GM12878 (cell line): ENCODE results near the gene ARHGEF7. TPM values are rescaled to one million over a fixed set of nuclear protein-coding genes. Genes with fewer than 3 reads are reported as not detected.

Experiments used
- ATAC-seq: fragments of 200-7000 bp; cut with Tn5 transposase; 3 replicates; pipeline ENCODE4 v1.9.1; 2020; ENCODE audit warnings: mild to moderate bottlenecking, moderate library complexity
- BruUV-seq: library from RNA; stranded (reverse); fragments of 400-500 nt; replicated peaks from 2 replicates; lab custom pipeline; 2021; lab: Mats Ljungman, UMichigan
- CTCF ChIA-PET: fragments of 300-600 bp; sonication (Branson Sonifier 250); formaldehyde crosslinking; extraction: SDS; loops from one replicate; lab custom pipeline; 2021; ENCODE audit warnings: inconsistent platforms; lab: Yijun Ruan, JAX
- POLR2A ChIA-PET: fragments of 350-600 bp; formaldehyde crosslinking; extraction: SDS; loops from one replicate; lab custom pipeline; 2021; ENCODE audit warnings: inconsistent platforms; lab: Charles Lee
- RAD21 ChIA-PET: fragments of 300-600 bp; sonication (Branson Sonifier 250); formaldehyde crosslinking; loops from one replicate; lab custom pipeline; 2023; ENCODE audit warnings: antibody characterized with exemption; ENCODE audit not compliant: unreplicated experiment; lab: Charles Lee
- SMC1A ChIA-PET: fragments of 300-600 bp; sonication (Branson Sonifier 250); formaldehyde crosslinking; loops from one replicate; lab custom pipeline; 2023; ENCODE audit not compliant: unreplicated experiment, uncharacterized antibody; lab: Charles Lee
- DNase-seq: peaks from one replicate; pipeline ENCODE4 v3.0.0-alpha.2; 2011; ENCODE audit warnings: low read depth, low spot score
- FAIRE-seq: peaks from 3 replicates; lab custom pipeline; 2011; peaks lifted over from hg19 to GRCh38; lab: Jason Lieb, UNC
- H2AFZ ChIP-seq: 2 replicates; pipeline ENCODE4 v1.6.0; 2011; ENCODE audit warnings: low read depth, low read length, control low read depth; ENCODE audit not compliant: control insufficient read depth
- H3K27ac ChIP-seq: 2 replicates; pipeline ENCODE4 v1.5.1; 2011; ENCODE audit warnings: control low read depth; ENCODE audit not compliant: control insufficient read depth, insufficient read depth
- H3K27me3 ChIP-seq, 2 experiments: replicated peaks in 1 of 2; 2 replicates each; pipeline versions ENCODE4 v1.6.0 to v1.6.1; 2011; ENCODE audit warnings: low read length in 1 of 2; ENCODE audit not compliant: control insufficient read depth in 2 of 2, insufficient read depth in 2 of 2
- H3K36me3 ChIP-seq, 2 experiments: 2 replicates each; pipeline ENCODE4 v1.5.1; 2011; ENCODE audit warnings: low read length in 1 of 2; ENCODE audit not compliant: control insufficient read depth in 2 of 2, insufficient read depth in 2 of 2
- H3K4me1 ChIP-seq: 2 replicates; pipeline ENCODE4 v1.6.1; 2011; ENCODE audit warnings: mild to moderate bottlenecking, low read length, moderate library complexity, mixed read lengths; ENCODE audit not compliant: control insufficient read depth, insufficient read depth
- H3K4me2 ChIP-seq: 2 replicates; pipeline ENCODE4 v1.6.0; 2011; ENCODE audit warnings: control low read depth; ENCODE audit not compliant: control insufficient read depth, insufficient read depth
- H3K4me3 ChIP-seq: fragments of 200-600 bp; sonication (generic); 2 replicates; pipeline ENCODE4 v1.5.1; 2016
- H3K79me2 ChIP-seq: 2 replicates; pipeline ENCODE4 v1.6.0; 2011; ENCODE audit warnings: low read length; ENCODE audit not compliant: control insufficient read depth, insufficient read depth
- H3K9ac ChIP-seq: 2 replicates; pipeline ENCODE4 v1.8.0; 2011; ENCODE audit warnings: low read length, control low read depth, mixed read lengths; ENCODE audit not compliant: control insufficient read depth, insufficient read depth
- H3K9me3 ChIP-seq: replicated peaks from 3 replicates; pipeline ENCODE4 v1.5.1; 2011; ENCODE audit warnings: mild to moderate bottlenecking, low read length; ENCODE audit not compliant: control insufficient read depth, insufficient read depth
- H4K20me1 ChIP-seq: 2 replicates; pipeline ENCODE4 v1.6.0; 2011; ENCODE audit not compliant: control insufficient read depth, insufficient read depth
- BCL11A ChIP-seq: IDR thresholded peaks from 2 replicates; pipeline ENCODE4 v1.6.1; 2011; ENCODE audit warnings: low read depth, low read length
- GABPA ChIP-seq: IDR thresholded peaks from 2 replicates; pipeline ENCODE4 v1.6.1; 2014; ENCODE audit warnings: antibody characterized with exemption, low read depth, mild to moderate bottlenecking, inconsistent platforms
- HDAC6 ChIP-seq: fragments of 200-600 bp; sonication (generic); IDR thresholded peaks from one replicate; pipeline ENCODE4 v1.8.0; 2017; ENCODE audit warnings: antibody characterized with exemption; ENCODE audit not compliant: unreplicated experiment
- HDGF ChIP-seq: fragments of 450-650 bp; IDR thresholded peaks from 2 replicates; pipeline ENCODE4 v1.6.1; 2016; ENCODE audit warnings: antibody characterized with exemption
- KDM1A ChIP-seq: fragments of 200-600 bp; sonication (generic); IDR thresholded peaks from 2 replicates; pipeline ENCODE4 v1.6.1; 2016; ENCODE audit warnings: borderline replicate concordance
- MTA3 ChIP-seq: IDR thresholded peaks from 2 replicates; pipeline ENCODE4 v1.6.1; 2012; ENCODE audit warnings: low read length, inconsistent platforms, borderline replicate concordance
- MYB ChIP-seq: fragments of 150-350 bp; IDR thresholded peaks from 2 replicates; pipeline ENCODE4 v1.6.1; 2014; ENCODE audit warnings: mild to moderate bottlenecking, low read depth, low read length, borderline replicate concordance
- SMC3 ChIP-seq: IDR thresholded peaks from 2 replicates; pipeline ENCODE4 v1.6.1; 2011; ENCODE audit warnings: low read length, improper control_type of control experiment, borderline replicate concordance
- STAT3 ChIP-seq: IDR thresholded peaks from 2 replicates; pipeline ENCODE4 v1.6.1; 2011; ENCODE audit warnings: low read depth, low read length, improper control_type of control experiment
- TAF1 ChIP-seq: IDR thresholded peaks from 2 replicates; pipeline ENCODE4 v1.6.1; 2011; ENCODE audit warnings: mild to moderate bottlenecking, low read depth, low read length, borderline replicate concordance
- TBL1XR1 ChIP-seq: IDR thresholded peaks from 2 replicates; pipeline ENCODE4 v1.6.1; 2012; ENCODE audit warnings: low read depth, low read length, improper control_type of control experiment
- TCF3 ChIP-seq: IDR thresholded peaks from 2 replicates; pipeline ENCODE4 v1.6.1; 2012; ENCODE audit warnings: low read depth, mild to moderate bottlenecking, low read length, borderline replicate concordance; ENCODE audit not compliant: insufficient read depth
- TCF7 ChIP-seq: IDR thresholded peaks from 2 replicates; pipeline ENCODE4 v1.6.1; 2014; ENCODE audit warnings: antibody characterized with exemption, borderline replicate concordance
- ZBTB33 ChIP-seq: fragments of 450-650 bp; IDR thresholded peaks from 2 replicates; pipeline ENCODE4 v1.6.1; 2017; ENCODE audit warnings: mild to moderate bottlenecking
- ZNF217 ChIP-seq: fragments of 450-650 bp; IDR thresholded peaks from 2 replicates; pipeline ENCODE4 v1.6.1; 2017; ENCODE audit warnings: antibody characterized with exemption, mild to moderate bottlenecking
- ZNF622 ChIP-seq: fragments of 450-650 bp; IDR thresholded peaks from 2 replicates; pipeline ENCODE4 v1.6.1; 2017; ENCODE audit warnings: mild to moderate bottlenecking, inconsistent platforms
- ZSCAN29 ChIP-seq: fragments of 450-650 bp; IDR thresholded peaks from 2 replicates; pipeline ENCODE4 v1.6.1; 2017; ENCODE audit warnings: mild to moderate bottlenecking, moderate library complexity
- WGBS: methylation state at CpG from one replicate; pipeline ENCODE4 v1.1.6; 2016; ENCODE audit warnings: low lambda C conversion rate; ENCODE audit not compliant: insufficient replicate concordance, insufficient coverage; ENCODE audit errors: missing lambda C conversion rate; 5-methylcytosine and 5-hydroxymethylcytosine counted together
- in situ Hi-C: fragments of 300-500 bp; cut with MboI; formaldehyde crosslinking; loops from 9 replicates; pipeline ENCODE4 v1.14.3; 2018; ENCODE audit warnings: mixed read lengths
- intact Hi-C: fragments of 100-400 bp; cut with micrococcal nuclease; formaldehyde crosslinking; loops from one replicate; pipeline ENCODE4 v1.14.2; 2022; ENCODE audit not compliant: unreplicated experiment
- polyA plus RNA-seq, 11 experiments: library from polyadenylated mRNA; depleted of rRNA in 4 of 11; unstranded in 6 of 11; stranded (reverse) in 5 of 11; fragments of >200 nt; fragmentation: Nextera tagmentation in 4 of 11; fragmentation: Illumina TruSeq in 1 of 11; extraction: Ambion mirVana in 4 of 11; extraction: Trizol in 1 of 11; gene quantifications; 1 replicate in 1 of 11; 2 replicates in 10 of 11; pipeline versions ENCODE4 v1.2.1 to v1.2.3, GENCODE V29; 2011 to 2016; ENCODE audit warnings: inconsistent platforms in 2 of 11, missing spikeins in 2 of 11, low read depth in 1 of 11
- total RNA-seq, 4 experiments: library from RNA; depleted of rRNA in 3 of 4; stranded (reverse); fragments of >200 nt in 3 of 4; fragmentation: Illumina TruSeq in 1 of 4; extraction: Trizol in 1 of 4; gene quantifications; 2 replicates each; pipeline versions ENCODE4 v1.2.1 to v1.2.3, GENCODE V29; 2013 to 2021
- TF ChIP-seq, protein P1 (sequence below): fragments of 450-650 bp; IDR thresholded peaks from 2 replicates; pipeline ENCODE4 v1.6.1; 2018; ENCODE audit warnings: mild to moderate bottlenecking, low read depth, moderate library complexity; ENCODE audit not compliant: partially characterized antibody
- TF ChIP-seq, protein P2 (sequence below): fragments of 450-650 bp; conservative IDR thresholded peaks from 2 replicates; pipeline ENCODE4 v1.6.1; 2017; ENCODE audit warnings: mild to moderate bottlenecking, moderate library complexity

The ARHGEF7 gene
- total and polyA plus RNA-seq, 10 of the 15 experiments (the other 5 are each of a cell fraction or from before 2014, with no cell fraction given), result 4.7 to 65.5 (median 36.6) TPM

DNA sequence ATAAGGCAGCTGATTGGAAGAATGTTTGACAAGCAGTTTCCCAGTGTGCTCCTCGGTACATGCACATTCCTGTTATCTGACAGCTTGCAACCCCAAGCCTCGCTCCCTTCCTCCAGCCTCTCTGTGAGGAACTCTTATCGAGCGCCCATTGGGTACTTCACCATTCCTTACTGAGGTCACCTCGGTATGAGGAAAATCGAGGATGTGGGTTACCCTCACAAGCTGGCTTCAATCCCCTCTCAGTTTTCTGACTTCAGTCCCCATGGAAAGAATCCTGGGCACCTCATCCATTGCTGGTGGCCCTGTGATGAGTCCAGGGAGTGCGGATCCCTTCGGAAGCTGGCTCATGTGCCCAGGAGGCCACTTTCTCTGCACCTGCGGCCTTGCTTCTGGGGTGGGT, 222.6 kb downstream of the ARHGEF7 start (continued):
- no peak for TF ChIP-seq TAF1
- TF ChIP-seq STAT3, result no peak

DNA sequence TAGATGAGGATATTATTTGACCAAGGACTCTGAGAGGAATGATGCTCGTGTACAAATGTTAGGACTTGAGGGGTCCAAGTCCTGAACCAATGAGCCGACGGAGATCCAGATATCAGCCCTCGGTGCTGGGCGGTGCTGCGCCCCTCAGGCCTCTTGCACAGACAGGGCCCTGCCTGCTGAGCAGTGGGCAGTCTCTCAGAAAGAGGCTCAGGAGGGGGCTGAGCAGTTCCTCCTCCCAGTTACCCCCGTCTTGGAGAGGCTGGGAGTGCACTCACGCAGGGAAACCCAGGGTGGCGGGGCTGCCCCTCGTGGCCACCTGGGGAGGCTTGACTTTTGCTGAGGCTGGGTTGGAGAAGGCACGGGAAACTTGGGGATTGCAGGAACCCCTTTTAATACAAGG, 223.7 kb downstream of the ARHGEF7 start:
- WGBS, result 60% methylated on average over 11 of the region's 11 CpGs
- in situ Hi-C loops (loop anchor here (5.0 kb wide), 1 partner anchor 52 kb away; no protein-coding TSS in a partner anchor), intact Hi-C loops (no loop called here)
- CTCF ChIA-PET, result no interaction called here
- Histone ChIP-seq H3K4me2 (no peak overlapping the region), H2AFZ (no peak overlapping the region)
- no peak for TF ChIP-seq GABPA
- no peak for TF ChIP-seq ZNF622
- no peak for TF ChIP-seq MYB
- TF ChIP-seq MTA3, result no peak
- TF ChIP-seq HDAC6, result no peak
- TF ChIP-seq TCF7, result no peak
- TF ChIP-seq KDM1A, result no peak
- TF ChIP-seq, protein P1, sequence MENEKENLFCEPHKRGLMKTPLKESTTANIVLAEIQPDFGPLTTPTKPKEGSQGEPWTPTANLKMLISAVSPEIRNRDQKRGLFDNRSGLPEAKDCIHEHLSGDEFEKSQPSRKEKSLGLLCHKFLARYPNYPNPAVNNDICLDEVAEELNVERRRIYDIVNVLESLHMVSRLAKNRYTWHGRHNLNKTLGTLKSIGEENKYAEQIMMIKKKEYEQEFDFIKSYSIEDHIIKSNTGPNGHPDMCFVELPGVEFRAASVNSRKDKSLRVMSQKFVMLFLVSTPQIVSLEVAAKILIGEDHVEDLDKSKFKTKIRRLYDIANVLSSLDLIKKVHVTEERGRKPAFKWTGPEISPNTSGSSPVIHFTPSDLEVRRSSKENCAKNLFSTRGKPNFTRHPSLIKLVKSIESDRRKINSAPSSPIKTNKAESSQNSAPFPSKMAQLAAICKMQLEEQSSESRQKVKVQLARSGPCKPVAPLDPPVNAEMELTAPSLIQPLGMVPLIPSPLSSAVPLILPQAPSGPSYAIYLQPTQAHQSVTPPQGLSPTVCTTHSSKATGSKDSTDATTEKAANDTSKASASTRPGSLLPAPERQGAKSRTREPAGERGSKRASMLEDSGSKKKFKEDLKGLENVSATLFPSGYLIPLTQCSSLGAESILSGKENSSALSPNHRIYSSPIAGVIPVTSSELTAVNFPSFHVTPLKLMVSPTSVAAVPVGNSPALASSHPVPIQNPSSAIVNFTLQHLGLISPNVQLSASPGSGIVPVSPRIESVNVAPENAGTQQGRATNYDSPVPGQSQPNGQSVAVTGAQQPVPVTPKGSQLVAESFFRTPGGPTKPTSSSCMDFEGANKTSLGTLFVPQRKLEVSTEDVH, result no peak
- TF ChIP-seq TCF3, result no peak
- no peak for TF ChIP-seq ZNF217
- no peak for TF ChIP-seq ZSCAN29
- TF ChIP-seq, protein P2, sequence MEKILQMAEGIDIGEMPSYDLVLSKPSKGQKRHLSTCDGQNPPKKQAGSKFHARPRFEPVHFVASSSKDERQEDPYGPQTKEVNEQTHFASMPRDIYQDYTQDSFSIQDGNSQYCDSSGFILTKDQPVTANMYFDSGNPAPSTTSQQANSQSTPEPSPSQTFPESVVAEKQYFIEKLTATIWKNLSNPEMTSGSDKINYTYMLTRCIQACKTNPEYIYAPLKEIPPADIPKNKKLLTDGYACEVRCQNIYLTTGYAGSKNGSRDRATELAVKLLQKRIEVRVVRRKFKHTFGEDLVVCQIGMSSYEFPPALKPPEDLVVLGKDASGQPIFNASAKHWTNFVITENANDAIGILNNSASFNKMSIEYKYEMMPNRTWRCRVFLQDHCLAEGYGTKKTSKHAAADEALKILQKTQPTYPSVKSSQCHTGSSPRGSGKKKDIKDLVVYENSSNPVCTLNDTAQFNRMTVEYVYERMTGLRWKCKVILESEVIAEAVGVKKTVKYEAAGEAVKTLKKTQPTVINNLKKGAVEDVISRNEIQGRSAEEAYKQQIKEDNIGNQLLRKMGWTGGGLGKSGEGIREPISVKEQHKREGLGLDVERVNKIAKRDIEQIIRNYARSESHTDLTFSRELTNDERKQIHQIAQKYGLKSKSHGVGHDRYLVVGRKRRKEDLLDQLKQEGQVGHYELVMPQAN, result no peak
- TF ChIP-seq TBL1XR1, result no peak
- no peak for TF ChIP-seq BCL11A
- TF ChIP-seq ZBTB33, result no peak
- TF ChIP-seq SMC3, result no peak
- TF ChIP-seq HDGF, result no peak
- TF ChIP-seq, all 136 proteins: peak for 0
- H3K79me2 ChIP-seq, result no peaks in the 10 kb centered on the region
- RAD21 ChIA-PET, result no interaction called here
- no TSS peak for BruUV-seq
- SMC1A ChIA-PET, result no interaction called here
- H3K27ac ChIP-seq, result no peak overlapping the region
- no peaks in the 10 kb centered on the region; the same call in 2 of the 3 replicates for H3K9me3 ChIP-seq
- no peak overlapping the region for H3K9ac ChIP-seq
- H3K4me1 ChIP-seq, result no peaks in the 10 kb centered on the region
- POLR2A ChIA-PET, result no interaction called here
- no peak for DNase-seq
- no peaks in the 10 kb centered on the region; a peak in 1 of 4 replicates for H3K36me3 ChIP-seq
- H3K27me3 ChIP-seq, result no peaks in the 10 kb centered on the region
- no peaks in the 10 kb centered on the region for H4K20me1 ChIP-seq
- H3K4me3 ChIP-seq, result no peak overlapping the region
- no peak for FAIRE-seq
- ATAC-seq, result no peak
